GM19395 (cell line): ENCODE data around the gene TMEM252.

Source experiments
- ATAC-seq: cut with Tn5 transposase; IDR thresholded peaks from one replicate; pipeline ENCODE4 v1.9.1; 2021; ENCODE audit warnings: mild to moderate bottlenecking, moderate library complexity; ENCODE audit not compliant: unreplicated experiment

Gene TMEM252

DNA sequence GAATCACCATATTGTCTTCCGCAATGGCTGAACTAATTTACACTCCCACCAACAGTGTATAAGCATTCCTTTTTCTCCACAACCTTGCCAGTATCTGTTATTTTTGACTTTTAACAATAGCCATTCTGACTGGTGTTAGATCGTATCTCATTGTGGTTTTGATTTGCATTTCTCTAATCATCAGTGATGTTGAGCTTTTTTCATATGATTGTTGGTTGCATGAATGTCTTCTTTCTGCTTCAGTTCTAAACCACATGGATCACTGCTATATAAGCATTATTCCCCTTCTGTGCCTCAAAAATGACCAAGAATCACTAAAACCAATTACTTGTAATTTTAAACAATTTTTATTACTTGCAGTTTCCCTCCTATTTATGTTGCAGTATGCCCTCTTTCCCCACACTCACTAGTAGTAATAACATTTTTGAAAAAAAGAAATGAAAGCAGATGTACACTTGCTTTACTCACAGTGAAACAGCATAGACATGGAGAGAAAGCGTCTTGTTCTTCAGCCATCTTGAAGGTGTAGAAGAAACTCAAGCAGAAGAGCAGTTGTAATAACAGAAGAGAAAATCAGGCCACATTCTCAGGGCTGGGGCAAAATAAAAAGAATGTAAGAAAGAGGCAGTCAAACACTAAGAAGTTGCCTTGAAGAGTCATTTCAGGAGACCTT lies 4.5 kb upstream of the TMEM252 start:
- peak; percentile 52 for ATAC-seq

GRCh38 chr9:68541568-68541967 lies 885 bp upstream of the TMEM252 start:
- ATAC-seq, result no peak

GRCh38 chr9:68538200-68538599 lies 2.5 kb downstream of the TMEM252 start:
- no peak for ATAC-seq

- ATAC-seq, result no peak
Observed at GRCh38 chr9:68537616-68537880, 3.1 kb downstream of the TMEM252 start.

DNA sequence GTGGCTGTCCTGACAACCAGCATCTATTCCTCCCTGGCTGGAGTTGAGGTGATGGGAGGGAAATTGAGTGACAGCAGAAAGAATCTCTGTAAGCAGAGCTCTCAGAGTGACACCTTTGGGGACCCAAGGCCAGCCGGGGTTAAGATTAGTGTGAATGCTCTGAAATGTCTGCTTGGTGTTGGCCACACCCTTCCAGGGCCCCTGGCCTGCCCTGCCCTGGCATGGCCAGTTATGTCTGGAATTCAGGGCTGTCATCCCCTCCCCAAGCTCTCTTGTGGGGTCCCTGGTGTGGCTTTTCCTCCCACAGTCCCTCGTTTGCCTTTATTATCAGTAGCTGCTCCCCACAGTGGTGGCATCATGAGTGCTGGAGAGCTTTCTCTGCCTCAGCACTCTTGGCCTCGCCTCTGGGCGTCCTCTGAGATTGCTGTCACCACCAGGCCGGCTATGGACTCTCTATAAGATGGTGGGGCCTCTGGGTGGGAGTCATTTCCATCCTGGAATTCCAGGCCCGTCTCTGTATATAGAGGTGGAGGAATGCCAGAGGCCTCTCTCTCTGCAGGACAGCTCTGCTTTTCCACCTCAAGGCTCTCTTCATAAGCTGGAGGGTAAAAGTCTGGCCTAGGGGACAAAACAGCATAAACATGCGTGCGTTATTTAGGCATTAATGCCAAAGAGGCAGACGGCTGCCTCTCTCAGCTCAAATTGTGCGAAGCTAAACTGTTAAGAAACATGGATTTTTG lies 3.6 kb downstream of the TMEM252 start:
- no peak for ATAC-seq

GRCh38 chr9:68533678-68534077 lies 7.0 kb downstream of the TMEM252 start:
- no peak for ATAC-seq

- no peak for ATAC-seq
Observed at GRCh38 chr9:68532131-68532530, 8.6 kb downstream of the TMEM252 start.

- ATAC-seq, result no peak
Observed at GRCh38 chr9:68530618-68531017, 10.1 kb downstream of the TMEM252 start.

DNA sequence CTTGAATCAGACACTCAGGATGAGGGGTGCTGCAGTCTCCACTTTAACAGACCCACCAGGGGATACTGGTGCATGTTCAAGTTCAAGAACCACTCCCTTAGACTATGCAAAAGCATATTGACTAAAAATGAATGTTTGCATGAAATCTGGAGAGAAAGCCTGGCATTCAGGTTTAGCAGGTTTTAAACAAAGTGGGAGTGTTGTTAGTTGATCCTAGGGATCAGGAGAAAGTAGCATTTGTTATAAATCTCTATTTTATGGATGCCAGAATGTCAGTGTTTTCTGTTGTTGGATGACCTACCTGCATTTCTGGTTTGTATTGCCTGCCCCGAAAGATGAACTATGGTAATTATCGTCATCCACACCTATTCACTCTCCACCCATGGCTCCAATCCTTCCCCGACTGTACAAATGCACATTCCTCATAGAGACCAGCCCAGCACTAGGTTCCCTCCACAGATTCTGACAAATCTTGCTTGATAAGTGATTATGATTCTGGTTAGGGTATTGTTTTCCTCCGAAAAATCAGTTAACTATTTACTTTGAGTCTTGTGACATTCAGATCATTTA lies 17.2 kb downstream of the TMEM252 start:
- ATAC-seq, result no peak

GRCh38 chr9:68522954-68523353 lies 17.7 kb downstream of the TMEM252 start:
- no peak for ATAC-seq

DNA sequence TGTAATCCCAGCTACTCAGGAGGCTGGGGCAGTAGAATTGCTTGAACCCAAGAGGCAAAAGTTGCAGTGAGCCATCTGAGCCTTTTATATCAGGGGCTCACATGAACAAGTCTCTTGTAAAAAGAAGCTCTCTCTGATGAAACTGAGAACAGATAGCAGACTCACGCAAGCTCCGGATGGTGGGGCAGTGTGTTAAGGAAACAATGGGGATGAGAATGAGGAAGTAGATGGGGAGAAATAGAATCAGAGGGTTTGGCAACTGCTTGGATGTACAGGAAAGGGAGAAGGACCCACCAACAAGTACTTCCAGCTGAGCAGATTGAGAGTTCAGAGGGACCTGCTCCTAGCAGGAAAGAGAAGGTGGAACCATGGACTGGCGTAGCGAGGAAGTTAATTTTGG lies 18.6 kb downstream of the TMEM252 start:
- no peak for ATAC-seq

- no peak for ATAC-seq
Observed at GRCh38 chr9:68515326-68516017, 25.2 kb downstream of the TMEM252 start.

- ATAC-seq, result no peak
Observed at GRCh38 chr9:68513981-68514380, 26.7 kb downstream of the TMEM252 start.

DNA sequence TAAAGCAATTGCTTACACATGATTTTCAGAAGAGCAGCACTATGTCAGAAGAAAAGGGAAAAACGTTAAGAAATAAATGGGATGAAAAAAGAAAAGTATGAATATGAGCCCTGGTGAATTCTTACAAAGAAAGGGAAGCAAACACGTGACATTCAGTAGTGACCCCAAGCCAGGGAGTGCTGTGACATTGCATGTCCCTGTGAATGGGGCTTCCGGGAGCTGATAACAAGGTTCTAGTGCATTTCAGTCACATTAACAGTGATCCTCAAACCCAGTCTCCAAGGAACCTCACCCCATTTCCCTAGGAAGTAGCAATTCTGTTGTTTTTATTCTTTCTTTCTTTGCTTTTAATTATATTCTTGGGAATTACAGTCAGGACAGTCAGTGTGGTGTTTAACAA lies 27.3 kb downstream of the TMEM252 start:
- no peak for ATAC-seq

DNA sequence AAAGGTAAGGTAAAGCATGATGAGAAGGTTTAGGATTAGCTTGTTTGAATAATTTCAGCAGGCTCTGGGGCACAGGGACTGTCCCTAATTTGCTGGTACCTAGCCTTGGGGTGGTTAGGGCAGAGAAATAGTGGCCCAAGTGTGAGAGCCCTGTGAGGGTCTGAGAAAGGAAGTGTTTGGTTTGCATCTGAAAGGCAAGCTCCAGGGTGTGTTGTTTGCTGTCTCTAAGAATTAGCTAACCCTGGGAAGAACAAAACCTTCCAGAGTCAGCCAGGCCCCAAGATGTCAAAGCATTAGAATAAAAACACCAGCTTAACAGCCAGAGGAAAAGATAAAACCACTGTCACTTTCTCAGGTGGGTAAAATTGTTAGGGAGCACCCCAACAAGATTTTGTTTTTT lies 31.0 kb downstream of the TMEM252 start:
- no peak for ATAC-seq

GRCh38 chr9:68508547-68508946 lies 32.1 kb downstream of the TMEM252 start:
- ATAC-seq, result no peak

DNA sequence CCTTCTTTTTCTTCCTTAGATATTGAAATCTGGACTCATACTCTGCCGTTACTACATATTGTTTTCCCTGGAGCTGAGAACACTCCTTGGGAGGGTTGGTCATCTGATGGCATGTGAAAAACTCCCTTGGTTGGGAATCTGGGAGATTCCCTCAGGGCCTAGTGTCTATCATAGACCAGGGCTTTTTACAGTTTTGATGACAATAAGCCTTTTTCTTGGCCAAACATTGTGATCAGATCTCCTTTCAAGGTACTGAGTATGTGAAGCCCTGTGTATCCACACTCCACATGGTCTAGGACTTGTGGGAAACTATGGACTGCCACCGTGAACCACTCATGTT lies 32.9 kb downstream of the TMEM252 start:
- ATAC-seq, result no peak

DNA sequence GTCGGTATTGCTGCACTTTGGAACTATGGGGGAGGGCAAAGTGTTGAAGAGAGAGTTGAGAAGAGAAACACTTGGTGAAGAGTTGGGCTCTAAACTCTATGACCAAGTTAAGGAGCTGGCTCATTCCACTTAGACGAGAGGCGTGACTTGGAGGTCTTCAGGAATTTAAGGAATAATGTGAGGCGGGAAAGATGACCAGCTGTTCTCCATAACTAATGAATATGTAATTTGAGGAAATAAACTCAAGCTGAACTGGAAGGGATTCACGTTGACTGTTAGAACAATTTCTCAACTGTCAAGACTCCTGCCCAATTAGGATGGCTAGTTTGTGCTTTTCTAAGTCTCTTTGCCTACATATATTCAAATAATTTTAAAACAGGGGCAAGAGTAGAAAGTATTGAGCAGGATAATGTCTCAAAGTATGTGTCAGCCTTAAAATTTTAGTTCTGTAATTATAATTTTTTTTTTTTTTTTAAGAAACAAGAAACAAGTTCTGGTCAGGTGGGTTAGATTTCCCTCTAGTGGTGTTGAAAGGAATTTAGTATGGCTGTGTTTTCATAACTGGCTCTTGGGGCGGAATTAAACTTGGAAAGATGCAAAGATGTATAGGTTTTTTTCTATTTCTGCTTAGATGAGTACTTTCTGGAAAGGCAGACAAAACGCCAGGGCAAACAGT lies 33.4 kb downstream of the TMEM252 start:
- no peak for ATAC-seq

GRCh38 chr9:68506551-68506950 lies 34.1 kb downstream of the TMEM252 start:
- no peak for ATAC-seq

DNA sequence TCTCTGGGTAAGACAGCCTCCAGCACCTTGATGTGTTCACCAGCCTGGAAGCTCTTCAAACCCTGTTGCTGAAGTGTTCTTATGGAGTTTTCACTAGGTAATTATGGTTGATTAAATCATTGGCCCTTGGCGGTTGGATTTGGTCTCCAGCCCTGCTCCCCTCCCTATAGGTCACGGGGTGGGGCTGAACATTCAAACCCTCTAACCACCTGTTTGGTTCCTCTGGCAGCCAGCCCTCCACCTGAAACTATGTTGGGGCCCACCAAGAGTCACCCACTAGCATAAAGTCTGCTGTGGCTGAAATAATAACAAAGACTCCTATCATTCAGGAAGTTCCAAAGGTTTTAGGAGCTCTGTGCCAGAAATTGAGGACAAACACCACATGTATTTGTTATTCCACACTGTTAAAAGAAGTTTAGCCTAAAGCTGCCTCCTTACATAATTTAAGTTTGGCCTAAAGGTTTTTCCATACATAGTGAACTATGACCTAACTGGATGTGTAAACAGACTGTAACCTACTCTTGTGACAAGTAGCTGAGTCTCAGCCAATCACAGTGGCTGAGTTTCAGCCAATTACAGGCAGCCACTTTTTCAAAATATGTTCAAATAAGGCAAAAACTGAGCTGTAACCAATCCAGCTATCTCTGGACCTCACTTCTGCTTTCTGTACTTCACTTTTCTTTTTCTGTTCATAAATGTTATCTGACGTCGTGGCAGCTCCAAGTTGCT lies 34.8 kb downstream of the TMEM252 start:
- peak; percentile 84 for ATAC-seq

- no peak for ATAC-seq
Observed at GRCh38 chr9:68502279-68502678, 38.4 kb downstream of the TMEM252 start.
